GM21576 (cell line): ENCODE data around the gene HS3ST6.
"Not testable (repeated sequence)": the region's sequence is repeated elsewhere in the genome, so short reads cannot be mapped to it uniquely, and the experiment has no call there.

ENCODE experiments used
- ATAC-seq: cut with Tn5 transposase; IDR thresholded peaks from one replicate; pipeline ENCODE4 v1.9.1; 2021; ENCODE audit warnings: mild to moderate bottlenecking, moderate library complexity; ENCODE audit not compliant: unreplicated experiment

Gene HS3ST6

DNA sequence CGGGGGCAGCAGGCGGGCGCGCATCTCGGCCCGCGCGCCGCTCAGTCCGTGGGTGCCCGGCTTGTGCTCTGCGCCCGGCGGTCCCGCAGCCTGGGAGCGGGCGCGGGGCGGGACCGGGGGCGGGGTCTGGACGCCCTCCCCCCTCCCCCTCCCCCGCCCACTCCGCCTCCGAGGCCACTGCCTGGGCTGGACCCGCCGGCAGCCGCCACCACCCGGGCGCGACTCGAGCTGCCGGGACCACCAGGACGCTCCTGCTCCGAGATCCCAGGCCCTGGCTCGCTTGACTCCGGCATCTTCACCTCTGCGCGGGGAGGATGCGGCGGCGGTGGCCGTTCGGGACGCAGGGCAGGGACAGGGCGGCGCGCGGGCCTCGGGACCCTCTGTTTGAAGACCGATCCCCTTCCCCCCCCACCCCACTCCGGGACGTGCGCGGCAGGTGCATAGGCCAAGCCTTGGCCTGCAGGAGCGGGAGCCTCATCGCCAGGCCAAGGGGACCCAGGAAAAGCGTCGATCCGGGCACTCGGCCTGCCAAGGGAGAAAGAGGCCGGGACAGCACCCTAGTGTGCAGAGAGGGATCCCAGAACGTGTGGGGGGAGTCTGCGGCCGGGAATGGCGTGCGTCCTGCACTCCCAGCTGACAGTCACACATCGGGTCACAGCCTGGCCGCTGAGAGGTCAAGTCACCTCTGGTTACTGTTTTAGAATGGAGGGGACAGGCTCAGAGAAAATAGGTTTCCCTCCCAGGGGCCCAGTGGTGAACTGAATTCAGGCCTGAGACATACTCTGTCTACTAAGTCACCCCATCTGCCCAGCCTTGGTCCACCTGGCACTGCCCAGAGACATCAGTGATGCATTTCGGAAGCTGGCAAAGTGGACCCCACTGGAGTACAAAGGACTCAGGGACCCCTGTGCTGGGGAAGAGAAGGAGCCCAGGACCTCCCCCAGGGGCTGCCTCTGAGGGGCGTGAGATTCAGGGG lies at the start of gene HS3ST6:
Gene HS3ST6, minus strand, starts transcription at position 65 of the 976 bp plus-strand sequence. CDS start 92 bp downstream, outside the sequence.
- ATAC-seq: no peak

DNA sequence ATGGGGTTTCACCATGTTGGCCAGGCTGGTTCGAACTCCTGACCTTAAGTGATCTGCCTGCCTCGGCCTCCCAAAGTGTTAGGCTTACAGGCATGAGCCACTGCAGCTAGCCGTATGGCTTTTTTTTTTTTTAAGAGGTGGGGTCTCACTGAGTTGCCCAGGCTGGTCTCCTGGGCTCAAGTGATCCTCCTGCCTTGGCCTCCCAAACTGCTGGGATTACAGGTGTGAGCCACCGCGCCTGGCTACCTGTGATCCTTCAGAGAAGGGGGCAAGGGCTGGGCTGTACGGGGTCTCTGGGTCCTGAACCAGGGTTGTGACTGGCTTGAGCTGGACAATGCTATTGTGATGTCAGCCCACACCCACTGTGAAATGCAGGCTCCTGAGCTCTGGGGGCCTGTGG lies 48.2 kb upstream of the HS3ST6 start, which contains the start of gene RNF151:
Gene RNF151, plus strand, starts transcription at position 397 of the 400 bp plus-strand sequence. CDS start 26 bp downstream, outside the sequence.
- ATAC-seq: no peak

DNA sequence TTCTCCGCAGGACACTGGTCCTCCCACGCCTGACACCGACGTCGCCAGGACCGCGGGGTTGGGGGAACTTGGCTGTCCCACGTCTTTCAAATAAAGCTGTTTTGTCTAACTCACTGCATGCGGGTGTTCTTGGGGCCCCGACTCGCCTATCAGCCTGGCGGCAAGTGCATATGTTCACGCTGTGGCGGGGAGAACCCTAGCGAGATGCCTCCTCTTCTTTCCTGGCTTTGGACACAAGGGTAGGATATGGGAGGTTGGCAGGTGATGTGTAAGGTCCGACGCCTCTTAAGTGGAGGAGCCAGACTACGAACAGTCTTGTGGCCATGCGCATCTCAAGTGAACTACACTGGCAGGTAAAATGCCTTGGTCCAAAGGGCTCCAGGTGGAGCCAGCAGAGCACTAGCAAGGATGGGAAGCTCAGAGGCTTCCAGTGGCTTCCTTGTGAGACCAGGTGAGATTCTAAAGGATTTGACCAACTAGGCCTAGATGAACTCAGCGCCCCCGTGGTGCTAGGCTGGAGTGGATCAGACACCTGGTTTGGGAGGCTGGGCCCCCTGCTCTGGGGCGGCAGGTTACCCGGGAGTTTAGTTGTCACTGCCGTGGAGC lies 47.3 kb upstream of the HS3ST6 start:
- no peak for ATAC-seq

DNA sequence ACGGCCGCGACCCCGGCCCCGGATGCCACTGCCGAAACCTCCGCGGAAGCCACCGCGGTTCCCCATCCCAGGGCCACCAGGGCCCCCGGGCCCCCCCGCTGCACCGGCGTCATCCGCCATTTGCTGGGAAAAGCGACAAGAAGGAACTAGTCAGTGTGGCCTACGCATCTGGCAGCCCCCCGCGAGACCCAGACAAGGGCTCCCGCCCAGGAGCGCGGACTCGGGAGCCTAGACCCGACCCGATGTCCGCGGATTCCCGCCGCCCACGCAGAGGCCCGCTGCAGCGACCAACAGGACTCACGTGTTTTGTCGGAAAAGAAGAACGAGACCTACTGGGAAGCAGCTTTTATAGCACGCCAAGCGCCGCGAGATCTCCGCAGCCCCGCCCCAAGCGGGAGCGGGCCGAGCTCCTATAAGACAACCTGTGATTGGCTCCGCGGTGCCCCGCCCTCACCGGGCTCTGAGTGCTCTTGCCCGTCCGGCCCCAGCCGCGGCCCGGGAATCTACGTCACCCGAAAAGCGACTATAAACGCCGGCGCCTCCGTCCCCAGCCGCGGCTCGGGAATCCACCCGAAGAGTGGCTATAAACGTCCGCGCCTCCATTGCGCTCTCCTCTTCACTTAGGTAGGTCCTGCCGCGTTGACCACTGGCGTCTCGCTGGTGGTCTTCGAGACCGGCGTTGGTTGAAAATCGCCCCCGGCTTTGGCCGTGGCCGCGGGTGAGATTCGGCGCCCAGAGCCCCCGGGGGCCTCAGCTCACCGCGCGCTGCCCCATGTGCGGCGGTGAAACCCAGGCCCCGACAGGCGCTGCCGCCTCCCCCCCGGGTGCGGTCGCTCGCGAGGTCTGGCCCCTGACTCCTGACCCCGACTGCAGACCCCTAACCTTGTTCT lies 46.5 kb upstream of the HS3ST6 start, which contains the start of gene RPS2:
Gene RPS2, minus strand, starts transcription at position 321 of the 890 bp plus-strand sequence. Its CDS starts 201 bp downstream, at position 120.
- peak; percentile 70 for ATAC-seq

DNA sequence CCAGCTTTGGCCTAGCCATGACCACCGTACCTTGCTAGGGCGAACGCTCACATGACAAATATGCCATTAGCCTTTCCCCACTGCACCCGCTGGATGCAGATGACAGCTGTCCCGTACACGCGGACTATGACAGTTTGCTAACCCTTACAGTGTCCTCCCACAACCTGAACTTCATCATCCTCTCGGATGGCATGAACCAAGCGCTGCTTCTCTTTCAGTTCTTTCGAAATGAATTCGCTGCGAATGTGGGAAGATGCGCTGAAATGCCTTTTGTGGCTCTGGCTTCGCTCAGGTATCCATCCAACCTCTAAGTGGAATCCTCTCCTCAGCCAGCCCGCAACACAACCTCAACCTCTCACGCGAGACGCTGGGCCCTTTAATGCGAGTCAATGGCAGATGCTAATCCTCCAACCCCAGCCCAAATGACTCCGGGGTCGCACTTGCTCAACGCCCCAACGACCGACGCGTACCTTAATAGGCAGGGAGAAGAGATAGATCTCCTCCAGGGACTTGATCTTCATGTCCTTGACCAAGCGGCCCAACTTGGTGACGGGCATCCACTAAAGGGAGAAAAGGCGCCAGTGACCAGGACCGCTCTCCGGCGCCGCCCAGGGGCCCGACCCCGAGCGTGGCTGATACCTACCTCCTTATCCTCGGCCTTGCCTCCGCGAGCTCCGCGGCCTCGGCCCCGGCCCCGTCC lies 45.7 kb upstream of the HS3ST6 start:
- ATAC-seq: no peak

DNA sequence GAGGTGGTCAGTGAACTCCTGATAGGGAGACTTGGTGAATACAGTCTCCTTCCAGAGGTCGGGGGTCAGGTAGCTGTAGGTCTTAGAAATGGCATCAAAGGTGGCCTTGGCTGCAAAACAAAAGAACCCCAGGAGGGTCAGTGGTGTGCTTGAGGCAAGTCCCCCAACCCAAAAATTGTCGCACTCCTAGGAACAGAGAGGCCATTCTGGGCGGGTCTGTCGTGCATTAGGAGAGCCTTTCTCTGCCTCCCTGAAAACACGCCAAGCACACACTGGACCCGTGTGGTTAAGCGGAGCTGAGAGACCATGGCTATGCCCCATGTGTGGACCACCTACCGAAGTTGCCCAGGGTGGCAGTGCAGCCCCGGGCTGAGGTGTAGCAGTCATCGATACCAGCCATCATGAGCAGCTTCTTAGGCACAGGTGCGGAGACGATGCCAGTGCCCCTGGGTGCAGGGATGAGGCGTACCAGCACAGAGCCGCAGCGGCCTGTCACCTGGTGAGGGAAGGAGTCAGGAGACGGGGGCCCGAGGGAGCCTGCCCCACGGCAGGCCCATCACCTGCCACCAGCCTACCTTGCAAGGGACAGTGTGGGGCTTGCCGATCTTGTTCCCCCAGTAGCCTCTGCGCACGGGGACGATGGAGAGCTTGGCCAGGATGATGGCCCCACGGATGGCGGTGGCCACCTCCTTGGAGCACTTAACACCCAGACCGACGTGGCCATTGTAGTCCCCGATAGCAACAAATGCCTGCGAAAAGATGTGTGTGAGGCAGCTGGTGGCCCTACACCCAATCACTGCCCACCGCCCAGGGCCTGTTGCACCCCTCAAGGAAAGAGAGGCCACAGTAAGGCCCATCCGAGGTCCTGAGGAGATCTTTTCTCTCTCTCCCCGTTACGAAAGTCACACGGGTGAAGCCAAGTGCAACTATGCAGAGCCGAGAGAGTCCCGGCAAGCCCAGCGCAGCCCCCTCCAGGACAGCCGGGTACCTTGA lies 44.2 kb upstream of the HS3ST6 start:
- not testable (repeated sequence) for ATAC-seq

DNA sequence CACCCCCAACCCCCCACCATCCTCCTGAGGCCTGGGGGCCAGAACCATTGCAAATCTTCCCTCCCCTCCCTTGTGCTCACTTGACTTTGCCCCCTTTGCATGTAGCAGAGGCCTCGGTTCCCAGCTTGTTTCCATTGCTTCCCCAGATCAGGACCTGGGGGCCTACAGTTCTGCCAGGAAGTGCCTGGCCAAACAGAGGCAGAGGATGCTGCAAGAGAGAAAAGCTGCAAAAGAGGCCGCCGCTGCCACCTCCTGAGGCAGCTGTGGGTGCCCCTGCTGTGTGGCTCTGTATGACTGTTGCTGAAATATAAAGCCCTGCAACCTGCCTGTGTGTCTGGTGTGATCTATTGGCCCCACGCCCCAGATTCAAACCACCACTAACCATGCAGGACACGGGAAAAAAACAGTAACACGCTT lies 43.4 kb upstream of the HS3ST6 start:
- ATAC-seq: no peak

DNA sequence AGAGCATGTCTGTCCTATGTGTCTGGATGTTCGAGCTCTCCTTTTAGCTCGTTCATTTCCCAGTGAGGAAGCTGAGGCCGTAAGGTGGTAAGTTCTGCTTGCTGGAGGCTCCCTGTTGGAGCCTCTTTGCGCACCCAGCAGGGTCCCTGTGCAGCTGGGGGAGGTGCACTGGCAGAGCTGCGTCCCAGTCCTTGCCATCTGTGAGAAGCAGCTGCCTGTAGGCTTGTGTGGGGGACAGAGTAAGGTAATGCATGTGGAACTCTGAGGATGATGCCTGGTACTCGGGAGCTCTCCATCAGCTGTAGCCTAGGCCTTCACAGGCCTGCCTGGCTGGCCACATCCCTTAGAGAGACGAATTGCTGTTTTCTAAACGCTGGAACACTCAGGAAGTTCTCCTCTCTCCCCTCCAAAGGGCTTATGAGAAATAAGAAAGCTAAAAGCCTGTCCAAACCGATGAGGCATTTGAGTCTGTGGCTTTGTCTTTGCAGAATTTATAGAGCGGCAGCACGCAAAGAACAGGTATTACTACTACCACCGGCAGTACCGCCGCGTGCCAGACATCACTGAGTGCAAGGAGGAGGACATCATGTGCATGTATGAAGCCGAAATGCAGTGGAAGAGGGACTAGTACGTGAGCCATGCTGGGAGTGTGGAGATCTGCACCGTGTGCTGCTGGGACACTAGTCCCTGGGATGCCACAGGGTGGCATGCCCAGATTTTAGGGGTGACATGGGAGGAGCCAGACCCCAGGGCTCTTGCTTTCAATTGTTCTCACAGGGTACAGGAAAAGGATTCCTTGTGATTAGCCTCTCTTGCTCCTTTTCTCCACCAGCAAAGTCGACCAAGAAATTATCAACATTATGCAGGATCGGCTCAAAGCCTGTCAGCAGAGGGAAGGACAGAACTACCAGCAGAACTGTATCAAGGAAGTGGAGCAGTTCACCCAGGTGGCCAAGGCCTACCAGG lies 42.7 kb upstream of the HS3ST6 start:
- ATAC-seq: no peak

DNA sequence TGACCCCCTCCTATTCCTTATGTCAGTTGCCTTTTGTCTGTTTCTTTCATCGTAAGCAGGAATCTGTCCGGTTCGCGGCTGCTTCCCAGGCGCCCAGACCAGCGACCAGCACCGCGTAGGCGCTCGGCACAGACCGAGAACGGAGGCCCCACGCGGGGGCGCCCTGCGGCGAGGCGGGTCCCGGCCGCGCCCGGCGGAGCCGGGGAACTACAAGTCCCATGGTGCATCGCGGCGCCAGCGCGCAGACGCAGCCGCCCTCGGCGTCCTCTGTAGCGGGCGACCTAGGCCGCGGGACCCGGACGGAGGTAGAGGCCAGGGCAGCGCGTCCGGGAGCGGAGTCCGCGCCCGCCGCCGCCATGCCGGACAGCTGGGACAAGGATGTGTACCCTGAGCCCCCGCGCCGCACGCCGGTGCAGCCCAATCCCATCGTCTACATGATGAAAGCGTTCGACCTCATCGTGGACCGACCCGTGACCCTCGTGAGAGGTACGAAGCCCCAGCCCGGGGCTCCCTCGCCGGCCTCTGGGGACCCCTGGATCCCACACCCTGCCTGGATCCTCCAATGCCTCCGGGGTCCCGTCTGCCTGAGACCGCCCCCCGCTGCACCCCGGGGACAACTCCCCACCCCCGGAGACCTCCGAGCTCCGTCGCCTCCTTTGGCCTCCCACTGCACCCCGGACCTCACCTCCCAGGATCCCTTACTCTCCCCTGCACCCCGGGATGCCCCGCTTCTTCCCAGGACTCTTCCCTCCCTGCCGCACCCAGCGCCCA lies 41.2 kb upstream of the HS3ST6 start, which contains the start of gene NDUFB10:
Gene NDUFB10, plus strand, starts transcription at position 270 of the 771 bp plus-strand sequence. Its CDS starts 87 bp downstream, at position 357.
- ATAC-seq: peak; percentile 66

DNA sequence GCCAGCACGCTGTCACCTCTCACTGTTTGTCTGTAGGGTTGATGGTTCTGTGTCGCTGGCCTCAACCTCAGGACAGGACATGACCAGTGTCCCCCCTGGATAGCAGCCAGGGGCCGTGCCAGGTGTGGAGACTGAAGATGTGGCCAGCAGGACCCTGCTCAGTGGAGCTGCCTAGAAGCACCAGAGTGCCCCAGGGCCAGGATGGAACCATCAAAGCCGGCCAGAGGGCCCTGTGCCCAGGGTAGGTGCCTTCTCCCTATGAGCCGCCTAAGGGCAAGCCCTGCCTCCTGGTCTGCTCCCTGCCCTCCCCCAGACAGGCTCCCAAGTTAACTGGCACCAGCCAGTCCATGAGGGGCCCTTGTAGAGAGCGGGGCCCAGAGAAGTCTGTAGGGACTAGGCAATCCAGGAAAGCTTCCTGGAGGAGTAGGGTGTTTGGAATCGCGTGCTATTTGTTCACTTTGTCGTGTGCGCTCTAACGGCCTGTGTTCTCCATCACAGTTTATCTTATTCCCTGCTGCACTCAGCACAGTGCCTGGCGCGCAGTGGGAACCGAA lies 40.6 kb upstream of the HS3ST6 start:
- no peak for ATAC-seq

DNA sequence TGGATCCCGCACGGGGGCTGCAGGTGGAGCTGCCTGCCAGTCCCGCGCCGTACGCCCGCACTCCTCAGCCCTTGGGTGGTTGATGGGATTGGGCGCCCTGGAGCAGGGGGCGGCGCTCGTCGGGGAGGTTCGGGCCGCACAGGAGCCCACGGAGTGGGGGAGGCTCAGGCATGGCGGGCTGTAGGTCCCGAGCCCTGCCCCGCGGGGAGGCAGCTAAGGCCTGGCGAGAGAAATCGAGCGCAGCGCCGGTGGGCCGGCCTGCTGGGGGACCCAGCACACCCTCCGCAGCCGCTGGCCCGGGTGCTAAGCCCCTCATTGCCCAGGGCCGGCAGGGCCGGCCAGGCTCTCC lies 39.9 kb upstream of the HS3ST6 start:
- ATAC-seq: not testable (repeated sequence)

DNA sequence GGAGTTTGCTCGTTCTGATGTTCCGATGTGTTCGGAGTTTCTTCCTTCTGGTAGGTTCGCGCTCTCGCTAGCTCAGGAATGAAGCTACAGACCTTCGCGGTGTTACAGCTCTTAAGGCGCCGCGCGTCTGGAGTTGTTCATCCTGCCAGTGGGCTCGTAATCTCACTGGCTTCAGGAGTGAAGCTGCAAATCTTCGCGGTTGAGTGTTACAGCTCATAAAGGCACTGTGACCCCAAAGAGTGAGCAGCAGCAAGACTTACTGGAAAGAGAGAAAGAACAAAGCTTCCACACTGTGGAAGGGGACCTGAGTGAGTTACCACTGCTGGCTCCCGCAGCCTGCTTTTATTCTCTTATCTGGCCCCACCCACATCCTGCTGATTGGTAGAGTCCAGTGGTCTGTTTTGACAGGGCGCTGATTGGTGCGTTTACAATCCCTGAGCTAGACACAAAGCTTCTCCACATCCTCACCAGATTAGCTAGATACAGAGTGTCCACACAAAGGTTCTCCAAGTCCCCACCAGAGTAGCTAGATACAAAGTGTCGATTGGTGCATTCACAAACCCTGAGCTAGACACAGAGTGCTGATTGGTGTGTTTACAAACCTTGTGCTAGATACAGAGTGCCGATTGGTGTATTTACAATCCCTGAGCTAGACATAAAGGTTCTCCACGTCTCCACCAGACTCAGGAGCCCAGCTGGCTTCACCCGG lies 39.4 kb upstream of the HS3ST6 start:
- ATAC-seq: not testable (repeated sequence)

DNA sequence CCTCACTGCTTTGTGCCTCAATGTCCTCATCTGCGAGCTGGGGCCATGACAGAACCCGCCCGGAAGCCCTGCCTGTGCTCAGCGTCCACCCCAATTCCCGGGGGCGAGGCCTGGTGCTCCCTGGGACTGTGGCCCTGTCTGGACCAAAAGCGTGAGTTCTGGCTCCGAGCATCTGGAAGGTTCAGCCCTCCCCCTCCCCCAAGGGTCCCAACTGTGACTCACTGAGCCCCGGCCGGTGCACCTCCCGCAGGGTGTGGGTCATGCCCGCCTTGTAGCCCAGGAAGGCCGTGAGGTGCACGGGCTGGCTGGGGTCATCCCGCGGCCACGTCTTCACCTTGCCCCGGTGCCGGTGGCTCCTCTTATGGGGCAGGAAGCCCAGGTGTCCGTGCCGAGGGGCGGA lies 35.5 kb upstream of the HS3ST6 start:
- no peak for ATAC-seq

DNA sequence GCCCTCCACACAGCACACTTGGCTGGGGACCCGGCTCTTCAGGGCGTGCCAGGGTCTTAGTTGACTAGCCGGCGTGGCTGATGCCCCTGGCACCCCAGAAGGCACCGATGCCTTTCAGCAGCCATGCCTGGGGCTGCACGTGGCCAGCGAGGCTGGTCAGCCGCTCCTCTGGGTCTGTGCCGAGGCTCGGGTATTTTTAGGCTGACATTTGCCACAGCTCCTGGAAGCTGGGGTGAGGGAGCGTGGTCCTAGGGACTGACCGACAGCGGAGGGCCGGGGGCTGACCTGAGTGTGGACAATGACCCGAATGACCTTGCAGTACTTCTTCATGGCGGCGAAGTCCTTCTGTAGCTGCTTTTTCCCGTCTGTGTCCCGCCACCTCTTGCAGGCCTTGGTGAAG lies 32.3 kb upstream of the HS3ST6 start:
- ATAC-seq: no peak

DNA sequence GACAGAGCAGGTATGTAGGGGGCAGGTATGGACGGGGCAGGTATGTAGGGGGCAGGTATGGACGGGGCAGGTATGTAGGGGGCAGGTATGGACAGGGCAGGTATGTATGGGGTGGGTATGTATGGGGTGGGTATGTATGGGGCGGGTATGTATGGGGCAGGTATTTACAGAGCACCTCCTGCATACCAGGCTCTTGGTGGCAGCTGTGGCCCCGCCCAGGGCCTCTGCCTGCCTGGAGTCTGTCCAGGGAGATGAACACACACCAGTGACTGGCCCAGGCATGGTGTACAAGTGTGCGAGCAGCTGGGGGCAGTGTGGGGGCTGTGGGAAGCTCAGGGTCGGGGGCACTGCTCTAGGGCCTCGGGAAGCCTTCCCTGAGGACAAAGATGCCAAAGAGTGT lies 31.8 kb upstream of the HS3ST6 start:
- no peak for ATAC-seq

DNA sequence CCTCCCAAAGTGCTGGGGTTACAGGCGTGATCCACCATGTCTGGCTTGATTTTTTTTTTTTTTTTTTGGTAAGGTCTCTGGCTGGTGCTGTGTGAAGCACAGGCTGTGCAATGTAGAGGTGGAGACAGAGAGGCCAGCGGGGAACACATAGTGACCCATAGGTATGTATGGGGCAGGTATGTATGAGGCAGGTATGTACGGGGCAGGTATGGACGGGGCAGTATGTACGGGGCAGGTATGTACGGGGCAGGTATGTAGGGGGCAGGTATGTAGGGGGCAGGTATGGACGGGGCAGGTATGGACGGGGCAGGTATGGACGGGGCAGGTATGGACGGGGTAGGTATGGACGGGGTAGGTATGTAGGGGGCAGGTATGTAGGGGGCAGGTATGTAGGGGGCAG lies 31.3 kb upstream of the HS3ST6 start:
- ATAC-seq: no peak
